HG03520 (cell line): Measurements from ENCODE around the gene WRAP73.

Experiments
- ATAC-seq: cut with Tn5 transposase; IDR thresholded peaks from one replicate; pipeline ENCODE4 v1.9.1; 2021; ENCODE audit warnings: mild to moderate bottlenecking, moderate library complexity; ENCODE audit not compliant: unreplicated experiment

Gene WRAP73

DNA sequence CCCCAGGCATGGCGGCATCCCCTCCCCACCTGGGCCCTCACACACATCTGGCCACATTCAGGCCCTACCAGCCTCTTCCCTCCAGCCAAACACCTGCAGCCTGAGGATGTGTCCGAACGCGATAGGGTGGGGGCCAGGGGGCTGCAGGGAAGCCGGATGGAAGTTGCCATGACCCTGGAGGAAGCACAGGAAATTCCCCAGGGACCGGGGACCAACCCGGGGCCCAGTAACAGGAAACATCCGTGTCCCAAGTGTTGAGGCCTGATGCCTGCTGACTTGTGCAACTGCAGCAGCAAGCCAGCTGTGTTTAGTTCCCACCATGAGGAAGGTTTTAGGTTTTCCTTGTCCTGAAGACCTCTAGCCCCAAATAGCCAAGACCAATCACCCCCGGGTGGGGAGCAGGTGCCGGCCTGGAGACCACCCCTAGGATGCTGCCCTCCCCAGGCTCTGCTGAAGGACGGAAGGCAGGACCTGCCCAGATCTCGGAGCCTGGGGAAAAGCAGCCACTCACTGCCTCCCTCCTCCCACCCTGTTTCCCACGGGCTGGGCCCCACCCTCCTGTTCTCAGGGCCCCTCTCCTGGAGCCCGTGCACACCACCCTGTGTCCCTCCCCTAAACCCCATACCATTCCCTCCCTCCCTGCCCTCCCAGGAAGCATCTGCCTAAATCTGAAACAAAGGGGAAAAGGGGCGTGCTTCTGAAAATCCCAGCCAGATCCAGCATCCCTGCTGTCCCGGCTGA, 68.4 kb downstream of the WRAP73 start:
- ATAC-seq, result no peak
